H9 (cell line): Measurements from ENCODE around the gene PTPN12. TPM values are rescaled to one million over a fixed set of nuclear protein-coding genes. Genes with fewer than 3 reads are reported as not detected.

ENCODE experiments used
- DNase-seq: peaks from one replicate; pipeline ENCODE4 v3.0.0-alpha.2; 2017
- H2AFZ ChIP-seq: one replicate; pipeline ENCODE4 v1.6.1; 2013; ENCODE audit warnings: mild to moderate bottlenecking, low read length, control low read depth, moderate library complexity
- H2AK5ac ChIP-seq: 2 replicates; pipeline ENCODE4 v1.6.1; 2013; ENCODE audit warnings: low read length, control low read depth, mixed read lengths; ENCODE audit not compliant: insufficient read length
- H2BK120ac ChIP-seq: one replicate; pipeline ENCODE4 v1.6.1; 2013; ENCODE audit warnings: low read depth, mild to moderate bottlenecking, low read length, control low read depth, inconsistent platforms; ENCODE audit not compliant: poor library complexity, severe bottlenecking
- H2BK12ac ChIP-seq: 2 replicates; pipeline ENCODE4 v1.6.1; 2013; ENCODE audit warnings: low read length, control low read depth, mixed read lengths, low read depth; ENCODE audit not compliant: insufficient read length
- H2BK15ac ChIP-seq: 2 replicates; pipeline ENCODE4 v1.6.1; 2013; ENCODE audit warnings: low read depth, low read length, control low read depth
- H2BK20ac ChIP-seq: one replicate; pipeline ENCODE4 v1.6.1; 2013; ENCODE audit warnings: low read depth, mild to moderate bottlenecking, low read length, control low read depth, inconsistent platforms; ENCODE audit not compliant: poor library complexity, severe bottlenecking
- H2BK5ac ChIP-seq: 2 replicates; pipeline ENCODE4 v1.6.1; 2013; ENCODE audit warnings: low read length, control low read depth, mixed read lengths; ENCODE audit not compliant: insufficient read length
- H3K14ac ChIP-seq: 2 replicates; pipeline ENCODE4 v1.6.1; 2013; ENCODE audit warnings: low read length, control low read depth; ENCODE audit not compliant: insufficient read depth
- H3K18ac ChIP-seq: 2 replicates; pipeline ENCODE4 v1.6.1; 2013; ENCODE audit warnings: low read depth, mild to moderate bottlenecking, mixed read lengths, low read length, control low read depth; ENCODE audit not compliant: insufficient read length
- H3K23ac ChIP-seq: 2 replicates; pipeline ENCODE4 v1.6.1; 2013; ENCODE audit warnings: low read length, control low read depth, mixed read lengths, low read depth; ENCODE audit not compliant: insufficient read length
- H3K23me2 ChIP-seq: 2 replicates; pipeline ENCODE4 v1.6.1; 2013; ENCODE audit warnings: low read depth, mild to moderate bottlenecking, mixed read lengths, low read length, control low read depth; ENCODE audit not compliant: insufficient read length, poor library complexity, severe bottlenecking
- H3K27ac ChIP-seq: 2 replicates; pipeline ENCODE4 v1.5.1; 2013; ENCODE audit warnings: low read length, control low read depth, mixed read lengths, low read depth; ENCODE audit not compliant: insufficient read length
- H3K27me3 ChIP-seq: 2 replicates; pipeline ENCODE4 v1.6.1; 2013; ENCODE audit warnings: low read length, control low read depth, inconsistent platforms; ENCODE audit not compliant: insufficient read depth
- H3K4ac ChIP-seq: 2 replicates; pipeline ENCODE4 v1.6.1; 2013; ENCODE audit warnings: low read depth, mild to moderate bottlenecking, control low read depth, inconsistent platforms, low read length, moderate library complexity
- H3K4me1 ChIP-seq: 2 replicates; pipeline ENCODE4 v1.6.1; 2013; ENCODE audit warnings: low read length, control low read depth, inconsistent platforms; ENCODE audit not compliant: insufficient read depth
- H3K4me2 ChIP-seq: 2 replicates; pipeline ENCODE4 v1.6.1; 2013; ENCODE audit warnings: low read length, control low read depth, mixed read lengths; ENCODE audit not compliant: insufficient read length, insufficient read depth
- H3K56ac ChIP-seq: 2 replicates; pipeline ENCODE4 v1.6.1; 2013; ENCODE audit warnings: low read depth, mild to moderate bottlenecking, mixed read lengths, low read length, control low read depth; ENCODE audit not compliant: insufficient read length
- H3K79me1 ChIP-seq: 2 replicates; pipeline ENCODE4 v1.6.1; 2013; ENCODE audit warnings: low read depth, mild to moderate bottlenecking, moderate library complexity, low read length, control low read depth, inconsistent platforms; ENCODE audit not compliant: insufficient read depth, poor library complexity, severe bottlenecking
- H3K79me2 ChIP-seq: 2 replicates; pipeline ENCODE4 v1.6.1; 2013; ENCODE audit warnings: low read length, control low read depth, inconsistent platforms; ENCODE audit not compliant: insufficient read depth
- H3K9ac ChIP-seq: 2 replicates; pipeline ENCODE4 v1.6.1; 2013; ENCODE audit warnings: low read length, control low read depth, mixed read lengths; ENCODE audit not compliant: insufficient read length; ENCODE audit errors: extremely low read depth
- H3K9me3 ChIP-seq: one replicate; pipeline ENCODE4 v1.6.1; 2013; ENCODE audit warnings: low read depth, low read length, inconsistent platforms; ENCODE audit not compliant: control insufficient read depth
- H3T11ph ChIP-seq: one replicate; pipeline ENCODE4 v1.6.1; 2013; ENCODE audit warnings: mild to moderate bottlenecking, low read length, control low read depth, inconsistent platforms
- H4K20me1 ChIP-seq: one replicate; pipeline ENCODE4 v1.6.1; 2013; ENCODE audit not compliant: control insufficient read depth, insufficient read length, insufficient read depth
- H4K5ac ChIP-seq: 2 replicates; pipeline ENCODE4 v1.6.1; 2013; ENCODE audit warnings: low read depth, mild to moderate bottlenecking, mixed read lengths, low read length, control low read depth; ENCODE audit not compliant: insufficient read length
- H4K8ac ChIP-seq: replicated peaks from 2 replicates; pipeline ENCODE4 v1.6.1; 2013; ENCODE audit warnings: low read length, control low read depth, mixed read lengths, low read depth; ENCODE audit not compliant: insufficient read length
- H4K91ac ChIP-seq: 2 replicates; pipeline ENCODE4 v1.6.1; 2013; ENCODE audit warnings: low read depth, mild to moderate bottlenecking, moderate library complexity, mixed read lengths, low read length, control low read depth; ENCODE audit not compliant: insufficient read length
- H3K27ac Mint-ChIP-seq, 3 experiments: 2 replicates in 2 of 3; 3 replicates in 1 of 3; pipeline ENCODE4 v1.8.0; 2020 to 2021; ENCODE audit warnings: mixed read lengths in 3 of 3, mild to moderate bottlenecking in 1 of 3, moderate library complexity in 1 of 3
- H3K27me3 Mint-ChIP-seq: 2 replicates; pipeline ENCODE4 v1.8.0; 2021; ENCODE audit warnings: low read depth, mild to moderate bottlenecking, moderate library complexity, mixed read lengths
- H3K36me3 Mint-ChIP-seq, 3 experiments: 2 replicates in 2 of 3; 3 replicates in 1 of 3; pipeline ENCODE4 v1.8.0; 2020 to 2021; ENCODE audit warnings: low read depth in 3 of 3, mixed read lengths in 3 of 3; ENCODE audit not compliant: insufficient read depth in 1 of 3
- H3K4me1 Mint-ChIP-seq, 2 experiments: 2 replicates each; pipeline ENCODE4 v1.8.0; 2020; ENCODE audit warnings: mixed read lengths in 2 of 2
- H3K4me3 Mint-ChIP-seq, 2 experiments: 2 replicates in 1 of 2; 3 replicates in 1 of 2; pipeline ENCODE4 v1.8.0; 2020 to 2021; ENCODE audit warnings: mild to moderate bottlenecking in 2 of 2, mixed read lengths in 2 of 2, moderate library complexity in 1 of 2
- H3K9me3 Mint-ChIP-seq, 2 experiments: 2 replicates in 1 of 2; 3 replicates in 1 of 2; pipeline ENCODE4 v1.8.0; 2020; ENCODE audit warnings: mild to moderate bottlenecking in 2 of 2, mixed read lengths in 2 of 2, moderate library complexity in 1 of 2
- WGBS: extraction: QIAGEN DNeasy Blood & Tissue Kit; methylation state at CpG from one replicate; pipeline ENCODE4 v1.1.7; 2013; ENCODE audit warnings: missing lambda C conversion rate, low lambda C conversion rate, mixed read lengths; ENCODE audit not compliant: insufficient read length; ENCODE audit errors: extremely low coverage; 5-methylcytosine and 5-hydroxymethylcytosine counted together
- total RNA-seq: library from RNA; stranded (reverse); gene quantifications from 2 replicates; pipeline ENCODE4 v1.2.1, GENCODE V29; 2021
- TF ChIP-seq, protein P1 (sequence below): fragments of 200-600 bp; sonication (generic); conservative IDR thresholded peaks from 3 replicates; pipeline ENCODE4 v1.8.0; 2021; ENCODE audit warnings: antibody characterized with exemption, mild to moderate bottlenecking

The PTPN12 gene
- total RNA-seq, 1 experiment from 2014 or later: 128 TPM

GRCh38 chr7:77619314-77619713 lies 82.2 kb downstream of the PTPN12 start:
- Histone ChIP-seq H4K91ac (no peak overlapping the region), H2BK5ac (no peak overlapping the region), H3K56ac (no peak overlapping the region), H4K8ac (no peak overlapping the region), H3K9ac (no peak overlapping the region), H3T11ph (no peak overlapping the region), H3K9me3 (no peaks in the 10 kb centered on the region), H4K20me1 (no peaks in the 10 kb centered on the region), H2BK15ac (no peak overlapping the region), H2BK120ac (no peak overlapping the region), H3K79me2 (no peaks in the 10 kb centered on the region), H3K4me1 (no peaks in the 10 kb centered on the region), H3K27ac (no peak overlapping the region), H2AK5ac (no peak overlapping the region), H3K4me2 (no peak overlapping the region), H3K79me1 (no peaks in the 10 kb centered on the region), H3K18ac (no peak overlapping the region), H3K4ac (no peak overlapping the region), H3K23me2 (no peaks in the 10 kb centered on the region), H3K14ac (no peak overlapping the region), H3K23ac (no peak overlapping the region), H2AFZ (no peak overlapping the region), H3K27me3 (no peaks in the 10 kb centered on the region), H2BK20ac (no peak overlapping the region), H4K5ac (no peak overlapping the region), H2BK12ac (no peak overlapping the region)
- Mint-ChIP-seq H3K9me3 (no peaks in the 10 kb centered on the region), H3K27ac (no peak overlapping the region; a peak in 1 of 7 replicates), H3K4me1 (peaks cover 11 to 12% of the 10 kb centered on the region in 2 experiments), H3K4me3 (no peak overlapping the region), H3K36me3 (peaks cover 10 to 47% (median 30%) of the 10 kb centered on the region in 3 experiments), H3K27me3 (no peaks in the 10 kb centered on the region)
- no peak for DNase-seq
- TF ChIP-seq, protein P1, sequence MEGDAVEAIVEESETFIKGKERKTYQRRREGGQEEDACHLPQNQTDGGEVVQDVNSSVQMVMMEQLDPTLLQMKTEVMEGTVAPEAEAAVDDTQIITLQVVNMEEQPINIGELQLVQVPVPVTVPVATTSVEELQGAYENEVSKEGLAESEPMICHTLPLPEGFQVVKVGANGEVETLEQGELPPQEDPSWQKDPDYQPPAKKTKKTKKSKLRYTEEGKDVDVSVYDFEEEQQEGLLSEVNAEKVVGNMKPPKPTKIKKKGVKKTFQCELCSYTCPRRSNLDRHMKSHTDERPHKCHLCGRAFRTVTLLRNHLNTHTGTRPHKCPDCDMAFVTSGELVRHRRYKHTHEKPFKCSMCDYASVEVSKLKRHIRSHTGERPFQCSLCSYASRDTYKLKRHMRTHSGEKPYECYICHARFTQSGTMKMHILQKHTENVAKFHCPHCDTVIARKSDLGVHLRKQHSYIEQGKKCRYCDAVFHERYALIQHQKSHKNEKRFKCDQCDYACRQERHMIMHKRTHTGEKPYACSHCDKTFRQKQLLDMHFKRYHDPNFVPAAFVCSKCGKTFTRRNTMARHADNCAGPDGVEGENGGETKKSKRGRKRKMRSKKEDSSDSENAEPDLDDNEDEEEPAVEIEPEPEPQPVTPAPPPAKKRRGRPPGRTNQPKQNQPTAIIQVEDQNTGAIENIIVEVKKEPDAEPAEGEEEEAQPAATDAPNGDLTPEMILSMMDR: no peak
- no CpG with 5 or more reads among the region's 4 CpGs for WGBS
